B cell (primary cell): ENCODE results near the gene TBCD. TPM values are rescaled to one million over a fixed set of nuclear protein-coding genes. Genes with fewer than 3 reads are reported as not detected.

Experiments used
- ATAC-seq: fragments of 200-7000 bp; cut with Tn5 transposase; one replicate; pipeline ENCODE4 v1.10.0; 2021; ENCODE audit warnings: low read depth, mild to moderate bottlenecking, moderate number of reproducible peaks, moderate library complexity
- CTCF ChIA-PET: fragments of 350-600 bp; sonication (Branson Sonifier 250); formaldehyde crosslinking; loops from one replicate; lab custom pipeline; 2021; ENCODE audit warnings: antibody characterized with exemption, inconsistent platforms; lab: Charles Lee
- POLR2A ChIA-PET: fragments of 350-600 bp; sonication (Branson Sonifier 250); formaldehyde crosslinking; loops from one replicate; lab custom pipeline; 2021; ENCODE audit warnings: antibody characterized with exemption; lab: Charles Lee
- DNase-seq: peaks from one replicate; pipeline ENCODE4 v3.0.0; 2013
- H2AFZ ChIP-seq: 2 replicates; pipeline ENCODE4 v1.6.1; 2012; ENCODE audit warnings: mild to moderate bottlenecking, low read depth, low read length; ENCODE audit not compliant: insufficient read depth, poor library complexity, severe bottlenecking
- H3K27ac ChIP-seq, 2 donors: 1 replicate in 1 of 2; 2 replicates in 1 of 2; pipeline ENCODE4 v1.5.1; 2012 to 2013; ENCODE audit warnings: low read length in 2 of 2, mild to moderate bottlenecking in 2 of 2, moderate library complexity in 1 of 2
- H3K27me3 ChIP-seq, 4 experiments: fragments of 200-600 bp in 1 of 4; sonication (generic) in 1 of 4; replicated peaks in 1 of 4; 1 replicate in 2 of 4; 2 replicates in 2 of 4; pipeline versions ENCODE4 v1.6.1 to v1.7.0; 2013 to 2016; ENCODE audit warnings: low read length in 3 of 4, mild to moderate bottlenecking in 2 of 4, mixed read lengths in 1 of 4, moderate library complexity in 1 of 4; ENCODE audit not compliant: insufficient read depth in 4 of 4, control insufficient read depth in 3 of 4; ENCODE audit errors: control extremely low read depth in 1 of 4
- H3K36me3 ChIP-seq, 2 experiments: replicated peaks in 1 of 2; 1 replicate in 1 of 2; 2 replicates in 1 of 2; pipeline versions ENCODE4 v1.6.1 to v1.7.1; 2013; ENCODE audit warnings: low read length in 1 of 2; ENCODE audit not compliant: insufficient read depth in 2 of 2, control insufficient read depth in 1 of 2; ENCODE audit errors: control extremely low read depth in 1 of 2, extremely low read depth in 1 of 2
- H3K4me1 ChIP-seq, 2 donors: fragments of 200-600 bp in 1 of 2; sonication (generic) in 1 of 2; 1 replicate in 1 of 2; 2 replicates in 1 of 2; pipeline versions ENCODE4 v1.5.1 to v1.6.1; 2013 to 2017; ENCODE audit warnings: low read length in 2 of 2; ENCODE audit not compliant: control insufficient read depth in 2 of 2, insufficient read depth in 2 of 2
- H3K4me2 ChIP-seq: replicated peaks from 2 replicates; pipeline ENCODE3; 2012; ENCODE audit warnings: mild to moderate bottlenecking, low read depth, low read length; ENCODE audit not compliant: poor library complexity, severe bottlenecking
- H3K4me3 ChIP-seq, 5 experiments: fragments of 200-600 bp in 1 of 5; sonication (generic) in 1 of 5; 1 replicate in 3 of 5; 2 replicates in 2 of 5; pipeline versions ENCODE4 v1.5.1 to v1.7.0; 2011 to 2016; ENCODE audit warnings: low read length in 4 of 5, mild to moderate bottlenecking in 4 of 5, low read depth in 2 of 5, control low read depth in 1 of 5, moderate library complexity in 1 of 5; ENCODE audit not compliant: insufficient read depth in 1 of 5; ENCODE audit errors: control extremely low read depth in 1 of 5, extremely low read depth in 1 of 5
- H3K79me2 ChIP-seq: fragments of 200-600 bp; sonication (generic); one replicate; pipeline ENCODE4 v1.6.0; 2016; ENCODE audit warnings: low read length; ENCODE audit not compliant: control insufficient read depth, insufficient read depth
- H3K9ac ChIP-seq: fragments of 200-600 bp; sonication (generic); 2 replicates; pipeline ENCODE4 v1.6.1; 2017; ENCODE audit warnings: mild to moderate bottlenecking, low read length, moderate library complexity
- H3K9me3 ChIP-seq, 3 donors: one replicate each; pipeline versions ENCODE4 v1.6.1 to v1.7.1; 2013; ENCODE audit warnings: low read length in 2 of 3; ENCODE audit not compliant: control insufficient read depth in 2 of 3, insufficient read depth in 1 of 3; ENCODE audit errors: control extremely low read depth in 1 of 3
- H4K20me1 ChIP-seq: 2 replicates; pipeline ENCODE4 v1.6.0; 2012; ENCODE audit warnings: mild to moderate bottlenecking, low read length; ENCODE audit not compliant: insufficient read depth, control insufficient read depth, poor library complexity, severe bottlenecking
- H3K27ac Mint-ChIP-seq: one replicate; pipeline ENCODE4 v1.8.0; 2021; ENCODE audit warnings: mixed read lengths
- H3K27me3 Mint-ChIP-seq: one replicate; pipeline ENCODE4 v1.8.0; 2021; ENCODE audit warnings: mixed read lengths
- H3K4me1 Mint-ChIP-seq: one replicate; pipeline ENCODE4 v1.8.0; 2021; ENCODE audit warnings: mixed read lengths
- H3K4me3 Mint-ChIP-seq: one replicate; pipeline ENCODE4 v1.8.0; 2021; ENCODE audit warnings: mixed read lengths
- H3K9me3 Mint-ChIP-seq: one replicate; pipeline ENCODE4 v1.8.0; 2022; ENCODE audit warnings: mixed read lengths; ENCODE audit not compliant: insufficient read depth
- EZH2 ChIP-seq: IDR thresholded peaks from 2 replicates; pipeline ENCODE4 v1.6.1; 2012; ENCODE audit warnings: borderline replicate concordance, low read depth, mild to moderate bottlenecking, moderate library complexity, low read length; ENCODE audit not compliant: insufficient read depth, poor library complexity, severe bottlenecking
- WGBS: methylation state at CpG from one replicate; pipeline ENCODE4 v1.1.5; 2013; ENCODE audit warnings: missing lambda C conversion rate; ENCODE audit not compliant: insufficient coverage; 5-methylcytosine and 5-hydroxymethylcytosine counted together
- intact Hi-C: fragments of 100-400 bp; cut with micrococcal nuclease; formaldehyde crosslinking; loops from one replicate; pipeline ENCODE4 v1.10.0; 2022
- polyA plus RNA-seq: library from polyadenylated mRNA; depleted of rRNA; stranded (reverse); fragments of >200 nt; gene quantifications from 2 replicates; pipeline ENCODE4 v1.2.3, GENCODE V29; 2012
- total RNA-seq, 2 donors: library from RNA; stranded (reverse); fragments of 120-200 nt in 1 of 2; gene quantifications; 1 replicate in 1 of 2; 2 replicates in 1 of 2; pipeline versions ENCODE4 v1.2.3 to v1.2.4, GENCODE V29; 2013 to 2022
- TF ChIP-seq, protein P1 (sequence below): fragments of 200-600 bp; IDR thresholded peaks from one replicate; pipeline ENCODE4 v1.8.0; 2022; ENCODE audit warnings: antibody characterized with exemption, mild to moderate bottlenecking

TBCD gene
- total and polyA plus RNA-seq, 2 donors (not counting 1 experiment from before 2014, with no cell fraction given) = 60.8 to 101 TPM

DNA sequence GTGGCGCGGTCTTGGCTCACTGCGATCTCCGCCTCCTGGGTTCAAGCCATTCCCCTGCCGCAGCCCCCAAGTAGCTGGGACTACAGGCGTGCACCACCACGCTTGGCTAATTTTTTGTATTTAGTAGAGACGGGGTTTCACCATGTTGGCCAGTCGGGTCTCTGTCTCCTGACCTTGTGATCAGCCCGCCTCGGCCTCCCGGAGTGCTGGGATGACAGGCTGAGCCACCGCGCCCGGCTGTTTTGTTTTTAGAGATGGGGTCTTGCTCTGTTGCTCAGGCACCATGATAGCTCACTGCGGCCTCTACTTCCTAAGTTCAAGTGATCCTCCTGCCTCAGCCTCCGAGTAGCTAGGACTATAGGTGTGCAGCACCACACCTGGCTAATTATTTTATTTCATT, 60.7 kb downstream of the TBCD start:
- ATAC-seq (no peak), DNase-seq (no peak)
- no peak overlapping the region for H3K4me3 Mint-ChIP-seq
- H3K27me3 ChIP-seq = no peaks in the 10 kb centered on the region
- H3K9me3 Mint-ChIP-seq = no peaks in the 10 kb centered on the region
- no peaks in the 10 kb centered on the region for H3K9me3 ChIP-seq
- H3K4me3 ChIP-seq = no peak overlapping the region
- H3K27ac ChIP-seq = no peak overlapping the region
- peaks cover 6% of the 10 kb centered on the region for H3K4me1 Mint-ChIP-seq
- no peak for TF ChIP-seq EZH2
- TF ChIP-seq, protein P1, sequence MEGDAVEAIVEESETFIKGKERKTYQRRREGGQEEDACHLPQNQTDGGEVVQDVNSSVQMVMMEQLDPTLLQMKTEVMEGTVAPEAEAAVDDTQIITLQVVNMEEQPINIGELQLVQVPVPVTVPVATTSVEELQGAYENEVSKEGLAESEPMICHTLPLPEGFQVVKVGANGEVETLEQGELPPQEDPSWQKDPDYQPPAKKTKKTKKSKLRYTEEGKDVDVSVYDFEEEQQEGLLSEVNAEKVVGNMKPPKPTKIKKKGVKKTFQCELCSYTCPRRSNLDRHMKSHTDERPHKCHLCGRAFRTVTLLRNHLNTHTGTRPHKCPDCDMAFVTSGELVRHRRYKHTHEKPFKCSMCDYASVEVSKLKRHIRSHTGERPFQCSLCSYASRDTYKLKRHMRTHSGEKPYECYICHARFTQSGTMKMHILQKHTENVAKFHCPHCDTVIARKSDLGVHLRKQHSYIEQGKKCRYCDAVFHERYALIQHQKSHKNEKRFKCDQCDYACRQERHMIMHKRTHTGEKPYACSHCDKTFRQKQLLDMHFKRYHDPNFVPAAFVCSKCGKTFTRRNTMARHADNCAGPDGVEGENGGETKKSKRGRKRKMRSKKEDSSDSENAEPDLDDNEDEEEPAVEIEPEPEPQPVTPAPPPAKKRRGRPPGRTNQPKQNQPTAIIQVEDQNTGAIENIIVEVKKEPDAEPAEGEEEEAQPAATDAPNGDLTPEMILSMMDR = no peak
- peaks cover 0 to 10% of the 10 kb centered on the region in 2 experiments for H3K36me3 ChIP-seq
- H3K27me3 Mint-ChIP-seq = no peaks in the 10 kb centered on the region
- CTCF ChIA-PET = no interaction called here
- peaks cover 2 to 11% of the 10 kb centered on the region in 2 donors for H3K4me1 ChIP-seq
- intact Hi-C loops = no loop called here
- no peaks in the 10 kb centered on the region for H4K20me1 ChIP-seq
- POLR2A ChIA-PET = interaction anchor here (0.6 kb wide), 1 partner anchor 275 kb away, joined by 5 read pairs; no protein-coding TSS in a partner anchor
- H3K4me2 ChIP-seq = no peak overlapping the region
- H3K27ac Mint-ChIP-seq = no peak overlapping the region
- WGBS = 97% methylated on average over 13 of the region's 17 CpGs
- H3K79me2 ChIP-seq = no peaks in the 10 kb centered on the region
- H2AFZ ChIP-seq = no peak overlapping the region
- H3K9ac ChIP-seq = no peak overlapping the region

GRCh38 chr17:82813299-82814051, 61.6 kb downstream of the TBCD start:
- Mint-ChIP-seq H3K4me3 (no peak overlapping the region), H3K27me3 (no peaks in the 10 kb centered on the region), H3K9me3 (no peaks in the 10 kb centered on the region), H3K4me1 (peaks cover 15% of the 10 kb centered on the region), H3K27ac (no peak overlapping the region)
- no peak for DNase-seq
- intact Hi-C loops = no loop called here
- Histone ChIP-seq H3K9me3 (no peaks in the 10 kb centered on the region), H3K9ac (no peak overlapping the region), H3K27me3 (no peaks in the 10 kb centered on the region), H3K36me3 (peaks cover 0 to 12% of the 10 kb centered on the region in 2 experiments), H3K79me2 (no peaks in the 10 kb centered on the region), H3K27ac (no peak overlapping the region), H3K4me2 (no peak overlapping the region), H2AFZ (no peak overlapping the region), H4K20me1 (no peaks in the 10 kb centered on the region), H3K4me3 (no peak overlapping the region), H3K4me1 (peaks cover 10 to 19% of the 10 kb centered on the region in 2 donors)
- no peak for TF ChIP-seq EZH2
- TF ChIP-seq, protein P1 = no peak
- WGBS = 93% methylated on average over 19 of the region's 23 CpGs
- CTCF ChIA-PET = no interaction called here
- POLR2A ChIA-PET = no interaction called here
- no peak for ATAC-seq
